ENCODE data around the gene VPS26C.

VPS26C gene

GRCh38 chr21:37263827-37264600 is 3.1 kb downstream of the VPS26C start:
- DNase-seq: no peak

- DNase-seq: no peak
Observed at GRCh38 chr21:37259426-37259825, 7.7 kb downstream of the VPS26C start.

- DNase-seq: peak; percentile 65
Observed at GRCh38 chr21:37257967-37258877, 8.9 kb downstream of the VPS26C start.

GRCh38 chr21:37257511-37257966 is 9.6 kb downstream of the VPS26C start:
- peak; percentile 53 for DNase-seq

DNA sequence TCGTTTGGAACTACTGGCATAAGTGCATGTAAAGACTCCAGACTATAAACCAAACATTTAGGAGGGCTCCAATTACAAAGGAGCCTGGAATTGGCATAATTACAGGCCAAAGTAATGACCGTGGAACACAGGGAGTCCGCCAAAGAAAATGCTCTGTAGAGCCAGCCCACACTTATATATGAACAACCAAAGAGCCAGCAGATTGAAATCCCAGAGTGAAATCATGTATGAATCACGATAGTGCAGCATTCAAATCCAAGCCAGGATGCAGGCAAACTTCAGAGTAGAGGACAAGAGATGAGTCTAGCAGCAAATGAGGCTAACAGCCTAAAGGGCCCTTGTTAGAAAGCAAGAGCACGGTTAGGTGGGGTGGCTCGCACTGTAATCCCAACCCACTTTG is 13.1 kb downstream of the VPS26C start:
- no peak for DNase-seq

- DNase-seq: no peak
Observed at GRCh38 chr21:37251294-37251634, 15.9 kb downstream of the VPS26C start.

DNA sequence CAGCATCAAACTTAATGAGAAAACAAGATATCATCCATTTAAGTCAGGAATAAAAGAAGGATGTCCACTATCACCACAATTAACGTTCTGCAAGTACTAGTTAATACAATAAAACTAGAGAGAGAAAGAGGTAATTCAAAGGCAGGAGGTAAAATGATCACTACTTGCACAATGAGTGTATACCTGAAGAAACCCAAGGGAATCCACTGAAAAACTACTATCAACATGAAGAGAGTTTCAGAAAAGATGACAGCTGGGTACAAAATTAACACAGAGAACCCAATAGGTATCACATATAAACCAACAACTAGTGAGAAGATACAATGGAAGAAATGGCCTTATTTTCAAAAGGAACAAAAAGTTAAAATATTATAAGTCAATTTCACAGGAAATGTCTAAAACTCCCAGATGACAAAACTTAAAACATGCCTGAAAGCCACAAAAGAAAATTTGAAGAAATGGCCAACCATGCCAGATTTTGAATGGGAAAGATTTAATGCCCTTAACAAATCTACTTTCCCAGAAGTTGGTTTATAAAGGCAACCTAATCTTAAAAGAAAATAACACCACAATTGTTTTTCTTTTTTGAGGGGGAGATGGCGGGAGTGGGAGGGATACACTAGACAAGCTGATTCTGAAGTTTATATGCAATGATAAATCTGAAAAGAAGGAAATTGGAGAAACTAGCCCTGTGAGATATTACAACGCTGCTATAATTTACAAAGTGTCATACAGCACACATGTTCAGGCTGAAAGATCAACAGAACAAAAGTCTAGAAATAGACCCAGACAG is 17.8 kb downstream of the VPS26C start:
- DNase-seq: no peak

DNA sequence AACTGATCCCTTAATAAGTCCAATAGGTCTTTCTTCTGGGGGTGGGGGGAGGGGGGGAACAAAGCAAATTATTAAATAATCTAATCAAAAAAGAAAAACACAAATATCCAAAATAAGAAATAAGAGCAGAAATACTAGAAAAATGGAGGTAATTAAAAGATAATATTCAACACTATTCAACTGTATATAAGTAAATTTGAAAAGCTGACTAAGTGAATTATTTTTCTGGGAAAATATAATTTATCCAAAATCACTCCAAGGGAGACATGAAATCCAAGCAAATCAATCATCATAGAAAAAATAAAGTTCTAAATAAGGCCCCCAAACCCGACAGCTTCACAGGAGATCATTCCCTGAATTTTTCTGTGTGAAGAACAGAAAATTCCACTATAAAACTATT is 18.8 kb downstream of the VPS26C start:
- DNase-seq: no peak

- DNase-seq: no peak
Observed at GRCh38 chr21:37245151-37245550, 22.0 kb downstream of the VPS26C start.

- DNase-seq: no peak
Observed at GRCh38 chr21:37244501-37245095, 22.5 kb downstream of the VPS26C start.

- no peak for DNase-seq
Observed at GRCh38 chr21:37243961-37244360, 23.2 kb downstream of the VPS26C start.

- DNase-seq: no peak
Observed at GRCh38 chr21:37241426-37241825, 25.7 kb downstream of the VPS26C start.

DNA sequence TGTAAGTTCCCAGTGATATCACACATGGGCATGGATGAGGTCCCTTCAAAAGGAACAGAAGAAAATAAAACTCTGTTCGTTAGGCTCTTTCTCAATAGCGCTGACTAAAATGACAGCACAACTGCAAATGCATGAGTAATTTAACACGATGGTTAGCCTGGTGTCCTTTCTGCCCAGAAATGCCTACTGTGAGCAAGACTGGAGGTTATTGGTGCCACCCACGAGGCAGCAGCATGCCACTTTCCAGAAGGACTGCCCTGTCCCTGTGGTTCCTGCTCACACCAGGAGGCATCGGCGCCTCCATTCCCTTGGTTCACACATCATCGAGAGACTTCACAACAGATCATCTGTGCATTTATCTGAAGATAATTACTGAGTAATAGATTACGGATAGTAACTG is 26.2 kb downstream of the VPS26C start:
- DNase-seq: no peak

- DNase-seq: no peak
Observed at GRCh38 chr21:37237764-37238163, 29.4 kb downstream of the VPS26C start.

DNA sequence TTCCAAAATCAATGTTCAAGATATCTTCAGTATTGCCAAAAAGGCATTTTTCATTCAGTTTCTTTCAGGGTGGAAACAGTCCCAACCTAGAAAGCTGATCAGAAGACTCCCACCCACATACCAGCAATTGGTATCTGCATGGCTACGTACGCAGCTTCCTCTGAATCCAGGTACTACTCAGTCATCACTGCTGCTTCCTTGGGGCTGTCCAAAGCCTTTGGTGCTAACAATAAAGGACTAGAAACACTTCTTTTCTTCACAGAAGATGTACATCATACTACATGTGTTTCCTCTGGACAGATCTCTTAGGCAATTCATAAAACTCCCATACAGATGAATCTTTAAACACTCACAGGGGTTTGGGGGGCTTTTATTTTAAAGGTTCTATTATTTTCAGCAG is 29.8 kb downstream of the VPS26C start:
- no peak for DNase-seq

DNA sequence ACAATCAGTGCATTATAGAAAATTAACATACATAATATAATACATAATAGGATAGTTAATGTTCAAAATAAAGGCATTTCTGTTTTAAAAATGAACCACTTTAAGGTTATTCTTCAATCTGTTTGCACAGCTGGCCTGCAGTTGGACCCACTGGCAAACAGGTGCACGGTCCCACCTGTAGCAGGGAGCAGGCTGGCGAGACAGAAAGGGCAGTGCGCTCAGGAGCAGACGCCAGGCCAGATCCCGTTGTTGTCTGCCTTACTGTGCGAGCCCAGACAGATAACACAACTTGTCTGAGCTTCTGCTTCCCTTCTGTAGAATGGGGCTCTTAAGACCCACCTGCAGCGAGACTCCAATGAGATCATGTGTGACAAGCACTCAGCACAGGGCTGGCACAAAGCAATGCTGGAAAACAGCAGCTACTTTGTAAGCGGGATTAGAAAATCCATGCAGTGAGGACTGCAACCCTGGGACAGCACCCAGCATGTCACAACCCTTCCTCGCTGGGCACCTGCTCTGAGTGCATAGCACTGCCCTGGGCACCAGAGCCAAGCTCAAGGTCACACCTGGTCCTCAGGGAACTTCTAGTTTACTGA is 33.5 kb downstream of the VPS26C start:
- DNase-seq: peak; percentile 69

DNA sequence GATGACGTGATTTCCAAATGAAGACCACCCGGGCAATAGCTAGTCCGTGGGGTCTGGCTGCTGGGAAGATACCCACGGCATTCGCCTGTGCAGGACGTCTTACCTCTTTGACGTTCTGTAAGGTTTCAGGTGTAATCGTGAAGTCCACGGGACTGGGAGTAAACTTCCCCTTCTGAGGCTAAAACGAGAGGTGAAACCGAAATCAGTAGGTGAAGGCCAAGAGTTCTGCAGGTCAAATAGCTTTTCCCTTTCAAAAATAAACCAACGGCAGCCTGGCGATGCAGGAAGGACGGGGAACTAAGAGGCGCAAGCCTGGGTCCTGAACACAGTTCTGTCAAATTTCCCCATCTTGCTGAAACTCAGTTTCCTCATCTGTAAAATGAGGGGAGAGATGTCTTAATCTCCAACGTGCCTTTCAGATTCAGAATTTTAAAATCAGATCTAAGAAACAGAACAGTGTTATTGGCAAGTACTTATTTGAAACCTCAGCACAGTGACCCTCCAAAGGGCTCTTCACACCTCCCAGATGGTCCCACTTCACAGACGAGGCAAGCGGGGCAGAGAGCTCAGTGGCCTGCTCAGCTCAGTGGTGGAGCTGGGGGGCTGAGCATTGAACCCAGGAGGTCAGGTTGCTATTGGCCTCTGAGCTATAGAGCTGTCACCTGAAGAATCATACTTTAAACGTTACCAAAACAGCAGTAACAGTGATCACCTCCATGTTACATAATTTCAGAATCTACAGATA is 34.7 kb downstream of the VPS26C start:
- no peak for DNase-seq

GRCh38 chr21:37231671-37232070 is 35.5 kb downstream of the VPS26C start:
- DNase-seq: no peak

- no peak for DNase-seq
Observed at GRCh38 chr21:37231249-37231645, 35.9 kb downstream of the VPS26C start.

DNA sequence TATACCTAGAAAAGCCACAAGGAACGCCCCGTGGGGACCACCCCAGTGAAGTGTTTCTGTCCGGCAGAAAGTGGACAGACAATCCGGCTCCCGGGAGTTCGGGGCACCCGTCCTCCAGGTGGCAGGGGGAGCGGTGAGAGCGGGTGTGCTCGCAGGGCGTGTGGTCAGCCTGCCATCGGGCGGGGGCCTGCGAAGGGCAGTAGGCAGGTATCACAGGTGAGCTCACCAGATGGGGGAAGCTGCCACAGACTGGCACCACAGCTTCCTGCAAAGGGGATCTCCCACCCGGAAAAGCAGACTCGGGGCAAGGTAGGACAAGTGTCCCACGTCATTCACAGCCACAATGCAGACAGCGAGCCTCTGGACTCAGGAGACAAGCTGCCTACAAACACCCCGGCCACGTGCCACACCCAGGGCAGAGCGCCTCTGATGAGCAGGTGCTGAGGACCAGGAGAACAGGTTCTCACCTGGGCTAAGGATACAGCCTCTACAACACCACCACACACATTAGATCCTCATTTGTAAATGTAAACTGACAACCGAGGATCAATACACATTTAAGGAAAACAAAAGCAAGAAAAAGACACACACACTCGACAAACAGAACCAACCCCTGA is 36.4 kb downstream of the VPS26C start:
- DNase-seq: no peak

GRCh38 chr21:37228003-37228400 is 39.1 kb downstream of the VPS26C start:
- DNase-seq: no peak

Measured in NCI-H748 treated with DMSO at 0.1 percent for 48 hours (cell line).